GM19099 (cell line): ENCODE data around the gene TNFAIP8L3.

ENCODE experiments used
- POLR2A ChIP-seq: IDR thresholded peaks from 3 replicates; pipeline ENCODE4 v1.6.1; 2011; ENCODE audit warnings: low read depth; ENCODE audit not compliant: insufficient read length; ENCODE audit errors: extremely low read depth

Gene TNFAIP8L3

GRCh38 chr15:51098331-51098619 lies 3.6 kb upstream of the TNFAIP8L3 start:
- no peak for TF ChIP-seq POLR2A

- TF ChIP-seq POLR2A: no peak
Observed at GRCh38 chr15:51097553-51098330, 3.0 kb upstream of the TNFAIP8L3 start.

GRCh38 chr15:51096976-51097375 lies 2.3 kb upstream of the TNFAIP8L3 start:
- TF ChIP-seq POLR2A: no peak

- no peak for TF ChIP-seq POLR2A
Observed at GRCh38 chr15:51095681-51096331, 1.1 kb upstream of the TNFAIP8L3 start.

- TF ChIP-seq POLR2A: no peak
Observed at GRCh38 chr15:51093839-51094605, 684 bp downstream of the TNFAIP8L3 start.

GRCh38 chr15:51093488-51093838 lies 1.2 kb downstream of the TNFAIP8L3 start:
- TF ChIP-seq POLR2A: no peak

- no peak for TF ChIP-seq POLR2A
Observed at GRCh38 chr15:51092480-51093040, 2.1 kb downstream of the TNFAIP8L3 start.

- no peak for TF ChIP-seq POLR2A
Observed at GRCh38 chr15:51090753-51091152, 4.0 kb downstream of the TNFAIP8L3 start.

GRCh38 chr15:51089699-51090453 lies 4.8 kb downstream of the TNFAIP8L3 start:
- TF ChIP-seq POLR2A: no peak

GRCh38 chr15:51089041-51089440 lies 5.7 kb downstream of the TNFAIP8L3 start:
- TF ChIP-seq POLR2A: no peak

GRCh38 chr15:51088585-51088984 lies 6.1 kb downstream of the TNFAIP8L3 start:
- TF ChIP-seq POLR2A: no peak

GRCh38 chr15:51087513-51087912 lies 7.2 kb downstream of the TNFAIP8L3 start:
- TF ChIP-seq POLR2A: no peak

GRCh38 chr15:51086409-51086808 lies 8.3 kb downstream of the TNFAIP8L3 start:
- TF ChIP-seq POLR2A: no peak

GRCh38 chr15:51085764-51086163 lies 8.9 kb downstream of the TNFAIP8L3 start:
- no peak for TF ChIP-seq POLR2A

- TF ChIP-seq POLR2A: no peak
Observed at GRCh38 chr15:51083641-51084166, 11.0 kb downstream of the TNFAIP8L3 start.
